GM12875 (cell line): ENCODE data around the gene AFF4.
A peak's percentile ranks its signal among the peaks of the same experiment; 100 is the strongest.

Experiments
- H3K4me3 ChIP-seq: one replicate; pipeline ENCODE4 v1.5.1; 2011; ENCODE audit warnings: low read depth, low read length, control low read depth
- CTCF ChIP-seq: IDR thresholded peaks from 2 replicates; pipeline ENCODE4 v1.5.1; 2011; ENCODE audit warnings: low read depth, mild to moderate bottlenecking, control low read depth, inconsistent platforms, low read length, moderate library complexity, borderline replicate concordance; ENCODE audit not compliant: insufficient read depth

The AFF4 gene

GRCh38 chr5:132887283-132887682 is 76.2 kb downstream of the AFF4 start:
- TF ChIP-seq CTCF = no peak
- no peak overlapping the region for H3K4me3 ChIP-seq

GRCh38 chr5:132886064-132886823 is 77.2 kb downstream of the AFF4 start:
- no peak for TF ChIP-seq CTCF

GRCh38 chr5:132884548-132884947 is 78.9 kb downstream of the AFF4 start:
- TF ChIP-seq CTCF = no peak

More at GRCh38 chr5:132886064-132886823, 77.2 kb downstream of the AFF4 start:
- H3K4me3 ChIP-seq = no peak overlapping the region

GRCh38 chr5:132883261-132883834 is 80.1 kb downstream of the AFF4 start:
- no peak overlapping the region for H3K4me3 ChIP-seq
- peak; percentile 58; the same call in 1 of the 2 replicates for TF ChIP-seq CTCF

More at GRCh38 chr5:132884548-132884947, 78.9 kb downstream of the AFF4 start:
- H3K4me3 ChIP-seq = no peak overlapping the region

- TF ChIP-seq CTCF = no peak
- no peak overlapping the region for H3K4me3 ChIP-seq
These were observed 85.5 kb downstream of the AFF4 start for GRCh38 chr5:132877938-132878337.

GRCh38 chr5:132877466-132877865 is 86.0 kb downstream of the AFF4 start:
- no peak for TF ChIP-seq CTCF
- no peak overlapping the region for H3K4me3 ChIP-seq
